HG02981 (cell line): Measurements from ENCODE around the gene PCTP.

Source experiments
- ATAC-seq: cut with Tn5 transposase; IDR thresholded peaks from one replicate; pipeline ENCODE4 v1.9.1; 2021; ENCODE audit warnings: mild to moderate bottlenecking, moderate library complexity; ENCODE audit not compliant: unreplicated experiment

Gene PCTP

DNA sequence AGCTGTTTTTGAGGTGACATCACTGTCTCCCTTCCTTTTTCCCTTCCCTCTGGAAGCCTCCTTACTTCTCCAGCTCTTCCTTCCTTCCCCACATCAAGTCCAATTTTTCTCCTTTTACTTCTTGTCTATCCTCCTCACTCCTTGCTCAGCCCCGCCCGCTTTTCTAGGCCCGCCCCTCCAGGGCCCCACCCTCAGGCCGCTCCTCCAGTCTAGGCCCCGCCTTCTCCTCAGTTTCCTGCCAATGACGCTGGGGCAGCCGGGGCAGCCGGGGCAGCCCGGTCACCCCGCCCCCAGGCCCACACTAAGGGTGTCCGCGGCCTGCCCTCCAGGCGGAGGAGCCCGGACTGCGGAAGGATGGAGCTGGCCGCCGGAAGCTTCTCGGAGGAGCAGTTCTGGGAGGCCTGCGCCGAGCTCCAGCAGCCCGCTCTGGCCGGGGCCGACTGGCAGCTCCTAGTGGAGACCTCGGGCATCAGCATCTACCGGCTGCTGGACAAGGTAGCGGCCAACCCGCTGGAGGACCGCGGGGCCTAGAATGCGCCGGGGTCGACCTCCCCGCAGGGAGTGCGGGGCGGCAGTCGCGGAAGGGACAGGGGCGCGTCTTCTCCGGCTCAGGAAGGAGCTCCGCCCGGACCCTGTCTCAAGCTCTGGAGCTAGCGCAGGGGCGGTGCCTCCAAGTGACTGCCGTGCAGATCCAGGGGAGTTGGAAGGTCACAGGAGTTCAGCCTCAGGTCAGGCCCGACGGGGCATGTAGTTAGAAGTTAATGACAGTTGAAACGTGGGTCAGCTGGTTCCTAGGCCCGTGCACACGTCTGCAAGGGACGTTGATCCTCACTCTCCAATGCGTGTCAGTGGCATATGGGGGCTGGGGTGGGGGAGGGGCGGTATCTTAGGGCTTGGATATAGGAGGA, at the start of gene PCTP:
PCTP (plus strand) TSS at position 302 of the 908 bp plus-strand sequence; CDS start at position 355, 53 bp downstream.
- ATAC-seq = peak; percentile 98

DNA sequence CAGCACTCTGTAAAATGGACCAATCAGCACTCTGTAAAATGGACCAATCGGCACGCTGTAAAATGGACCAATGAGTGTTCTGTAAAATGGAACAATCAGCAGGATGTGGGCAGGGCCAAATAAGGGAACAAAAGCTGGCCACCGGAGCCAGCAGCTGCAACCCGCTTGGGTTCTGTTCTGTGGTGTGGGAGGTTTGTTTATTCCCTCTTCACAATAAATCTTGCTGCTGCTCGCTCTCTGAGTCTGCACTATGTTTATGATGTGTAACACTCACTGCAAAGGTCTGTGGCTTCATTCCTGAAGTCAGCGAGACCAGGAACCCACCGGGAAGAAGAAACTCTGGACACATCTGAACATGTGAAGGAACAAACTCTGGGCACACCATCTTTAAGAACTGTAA, 48.7 kb upstream of the PCTP start:
- no peak for ATAC-seq

DNA sequence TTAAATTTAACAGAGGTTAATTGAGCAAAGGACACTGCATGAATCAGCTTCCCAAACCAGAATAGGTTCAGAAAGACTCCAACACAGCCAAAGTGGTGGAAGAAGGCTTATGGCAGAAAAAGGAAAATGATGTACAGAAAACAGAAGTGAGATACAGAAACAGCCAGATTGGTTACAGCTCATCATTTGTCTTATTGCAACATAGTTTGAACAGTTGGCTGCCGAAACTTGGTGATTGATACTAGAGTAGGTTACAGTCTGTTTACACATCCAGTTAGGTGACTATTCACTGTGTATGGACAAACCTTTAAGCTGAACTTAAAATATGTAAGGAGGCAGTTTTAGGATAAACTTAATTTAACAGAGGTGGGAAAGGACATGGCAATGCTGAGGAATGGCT, 46.5 kb upstream of the PCTP start:
- no peak for ATAC-seq

DNA sequence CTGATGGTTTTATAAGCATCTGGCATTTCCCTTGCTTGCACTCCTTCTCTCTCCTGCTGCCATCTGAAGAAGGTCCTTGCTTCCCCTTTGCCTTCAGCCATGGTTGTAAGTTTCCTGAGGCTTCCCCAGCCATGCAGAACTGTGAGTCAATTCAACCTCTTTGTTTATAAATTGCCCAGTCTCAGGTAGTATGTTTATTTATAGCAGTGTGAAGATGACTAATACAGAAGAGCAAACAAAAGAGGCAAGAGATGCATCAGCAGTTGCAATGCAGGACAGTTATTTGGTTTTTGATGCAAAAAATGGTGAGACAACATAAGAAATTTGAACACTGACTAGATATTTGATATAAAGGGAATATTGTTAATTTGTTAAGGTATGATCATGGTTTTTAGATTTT, 45.0 kb upstream of the PCTP start:
- ATAC-seq = peak; percentile 50

DNA sequence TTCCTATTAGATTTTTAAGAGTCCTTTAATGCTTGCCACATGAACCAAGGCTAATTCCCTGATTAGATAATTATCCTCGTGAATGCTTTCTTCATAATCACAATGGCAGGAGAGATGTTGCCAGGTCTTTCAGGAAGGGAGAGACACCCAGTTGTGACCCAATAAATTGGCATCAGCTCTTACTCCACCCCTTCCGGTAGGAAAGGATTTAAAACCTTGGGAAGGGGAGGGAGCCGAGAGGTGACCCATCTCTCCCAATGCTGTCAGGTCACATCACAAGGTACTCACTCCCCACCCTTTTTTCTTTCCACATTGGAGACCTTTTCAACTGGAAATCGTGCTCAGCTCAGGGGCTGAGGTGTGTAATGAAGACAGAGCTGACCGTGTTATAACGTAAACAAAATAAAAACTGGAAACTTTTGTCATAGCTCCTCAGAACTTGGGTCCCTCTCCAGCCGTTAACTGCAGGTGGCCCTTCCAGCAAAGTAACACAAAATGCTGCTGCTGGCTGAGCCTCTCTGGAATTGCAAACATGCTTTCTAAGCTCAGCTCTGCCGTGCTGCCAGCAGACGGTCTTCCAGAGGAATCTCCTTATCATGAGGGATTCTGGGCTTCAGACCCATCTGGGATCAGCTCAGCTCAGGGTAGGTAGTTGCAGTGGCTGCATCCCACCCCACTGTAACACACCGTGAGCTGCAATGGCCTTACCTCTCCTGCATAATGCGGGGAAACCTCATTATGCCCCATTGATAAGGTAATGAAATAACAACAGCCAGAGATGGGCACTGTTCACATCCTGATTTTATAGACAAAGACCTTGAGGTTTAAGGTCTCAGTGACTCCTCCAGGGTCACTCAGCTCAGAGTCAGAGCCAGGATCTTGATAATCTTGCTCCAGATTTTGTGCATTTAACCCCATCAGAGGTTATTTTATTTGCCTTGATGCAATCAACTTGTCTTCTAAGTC, 43.8 kb upstream of the PCTP start:
- ATAC-seq = no peak

DNA sequence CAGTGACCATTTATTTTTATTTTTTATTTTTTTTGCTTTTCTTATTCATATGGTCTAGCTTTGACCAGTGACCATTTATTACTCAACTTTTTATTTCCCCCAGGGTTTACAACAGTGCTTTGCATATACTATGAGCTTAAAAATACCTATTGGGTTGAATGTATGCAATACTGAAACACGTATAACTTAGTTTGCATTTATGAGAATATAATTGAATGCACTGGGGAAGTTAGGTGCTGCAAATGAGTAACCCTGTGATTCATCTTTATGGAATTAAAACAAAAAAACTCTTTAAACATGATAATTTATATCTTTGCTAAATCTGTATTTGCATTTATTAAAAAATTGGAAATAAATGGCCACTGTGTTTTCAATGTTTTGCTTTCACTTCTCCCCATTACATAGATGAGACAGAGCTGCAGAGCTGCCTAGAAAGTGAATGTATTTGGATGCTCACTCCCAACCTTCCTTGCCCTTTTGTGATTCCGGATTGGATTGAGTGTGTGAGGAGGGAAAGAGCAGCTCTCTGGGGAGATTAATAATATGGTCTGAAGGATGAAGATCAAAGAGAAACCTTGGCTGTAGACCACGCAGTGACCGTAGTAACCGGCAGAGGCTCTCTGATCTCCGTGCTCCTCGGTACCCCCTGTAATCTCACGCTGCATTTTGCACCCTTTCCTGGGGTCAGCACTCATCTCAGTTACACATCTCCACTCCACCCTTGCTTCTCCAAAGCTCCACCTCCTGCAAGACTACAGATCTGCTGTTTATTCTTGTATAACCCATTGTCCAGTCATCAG, 42.5 kb upstream of the PCTP start:
- ATAC-seq = no peak

DNA sequence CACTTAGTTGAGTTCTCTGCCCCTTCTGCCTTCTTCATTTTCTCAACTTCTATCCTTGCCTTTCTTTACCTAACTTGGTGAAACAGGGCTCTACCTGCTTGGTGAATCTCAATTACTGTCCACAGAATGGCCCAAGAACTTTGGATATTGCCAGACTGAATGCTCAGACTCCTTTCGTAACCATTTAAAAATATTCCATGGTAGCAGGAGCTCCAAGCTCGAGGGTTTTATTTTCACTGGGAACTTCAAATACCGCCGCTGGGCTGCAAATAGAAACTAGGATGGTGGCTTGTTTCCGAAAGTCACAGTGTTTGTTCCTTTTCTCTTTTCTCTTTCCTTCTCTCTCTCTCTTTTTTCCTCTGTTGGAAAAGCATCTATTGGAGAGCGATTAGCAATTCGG, 41.4 kb upstream of the PCTP start:
- no peak for ATAC-seq

DNA sequence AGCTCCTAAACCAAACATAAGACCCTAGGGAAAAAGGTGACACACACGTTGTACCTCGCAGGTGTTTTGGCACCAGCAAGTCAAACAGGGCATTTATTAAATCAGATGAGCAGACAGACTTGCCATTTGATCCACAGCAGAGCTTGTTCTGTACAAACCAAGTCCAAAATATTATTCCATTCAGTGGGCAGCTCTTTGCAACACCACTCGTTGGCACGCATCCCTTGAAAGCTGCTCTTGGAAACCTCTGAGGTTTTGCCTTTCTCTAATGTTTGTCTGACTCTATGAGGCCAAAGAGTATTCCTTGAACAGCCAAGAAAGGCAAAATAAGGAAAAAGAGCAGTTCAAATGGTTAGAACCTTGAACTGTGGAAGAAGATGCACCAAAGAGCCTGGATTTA, 40.9 kb upstream of the PCTP start:
- no peak for ATAC-seq

DNA sequence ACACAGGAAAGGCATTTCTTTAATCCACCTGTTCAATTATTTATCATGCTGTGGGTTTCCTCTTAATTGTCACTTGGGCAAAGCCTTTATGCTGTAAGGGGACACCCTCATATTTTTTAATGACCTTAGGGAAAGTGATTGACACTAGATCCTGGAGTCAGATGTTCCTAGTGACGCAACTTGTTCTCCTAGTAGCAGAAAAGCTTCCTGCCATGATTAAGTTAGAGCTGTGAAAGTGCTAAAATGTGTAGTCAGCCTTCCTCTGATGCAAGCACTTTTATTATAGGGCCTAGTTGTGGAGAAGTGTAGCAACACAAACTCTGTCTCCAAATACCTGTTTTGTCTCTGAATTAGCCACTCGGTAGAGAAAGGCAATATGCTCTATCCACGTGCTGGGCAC, 40.4 kb upstream of the PCTP start:
- ATAC-seq = no peak

DNA sequence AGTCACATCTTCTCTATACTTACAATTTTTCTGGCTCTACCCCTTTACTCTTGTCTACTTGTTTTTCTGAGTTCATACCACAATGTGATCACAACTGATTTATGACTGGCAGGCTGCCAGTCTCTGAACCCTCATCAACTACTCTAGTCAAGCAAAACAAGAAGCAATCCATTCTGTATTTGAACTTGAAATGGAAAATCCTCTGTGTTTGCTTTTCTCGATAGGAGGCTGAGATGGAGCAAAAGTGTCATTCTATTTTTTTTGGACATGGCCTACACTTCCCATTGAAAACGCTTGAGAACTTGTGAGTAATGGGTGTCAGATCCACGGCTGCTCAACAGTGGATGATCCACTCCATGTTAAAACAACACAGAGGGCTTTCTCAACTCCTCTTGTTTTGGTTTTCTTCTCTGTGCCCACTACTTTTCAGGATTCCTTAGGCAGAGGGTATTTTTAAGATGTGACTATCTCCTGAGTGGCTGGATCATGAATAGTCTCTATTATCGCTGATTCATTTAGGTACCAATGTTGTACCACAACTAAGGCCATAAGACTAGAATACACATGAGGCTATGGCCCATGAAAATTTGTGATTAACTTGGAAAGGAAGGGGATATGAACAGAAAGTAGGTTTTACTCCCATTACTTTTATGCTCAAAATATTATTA, 39.9 kb upstream of the PCTP start:
- ATAC-seq = no peak

DNA sequence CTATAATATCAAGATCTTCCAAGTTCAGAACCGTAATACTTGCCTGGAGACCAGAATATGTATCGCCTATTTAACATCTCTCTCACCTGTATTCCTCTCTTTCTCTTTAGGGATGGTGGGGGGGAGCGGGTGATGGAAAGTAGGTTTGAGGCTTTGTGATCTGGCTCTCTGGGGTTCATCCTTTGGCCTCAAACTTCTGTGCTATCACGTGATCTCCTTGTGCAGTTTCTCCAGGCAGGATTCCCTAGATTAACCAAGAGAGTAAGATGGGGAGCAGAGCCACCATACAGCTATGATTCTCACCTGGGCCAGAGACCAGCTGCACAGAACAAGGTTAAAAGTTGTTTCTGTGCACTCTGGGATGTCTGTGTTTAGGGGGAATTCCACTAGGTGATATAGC, 33.4 kb upstream of the PCTP start:
- no peak for ATAC-seq

DNA sequence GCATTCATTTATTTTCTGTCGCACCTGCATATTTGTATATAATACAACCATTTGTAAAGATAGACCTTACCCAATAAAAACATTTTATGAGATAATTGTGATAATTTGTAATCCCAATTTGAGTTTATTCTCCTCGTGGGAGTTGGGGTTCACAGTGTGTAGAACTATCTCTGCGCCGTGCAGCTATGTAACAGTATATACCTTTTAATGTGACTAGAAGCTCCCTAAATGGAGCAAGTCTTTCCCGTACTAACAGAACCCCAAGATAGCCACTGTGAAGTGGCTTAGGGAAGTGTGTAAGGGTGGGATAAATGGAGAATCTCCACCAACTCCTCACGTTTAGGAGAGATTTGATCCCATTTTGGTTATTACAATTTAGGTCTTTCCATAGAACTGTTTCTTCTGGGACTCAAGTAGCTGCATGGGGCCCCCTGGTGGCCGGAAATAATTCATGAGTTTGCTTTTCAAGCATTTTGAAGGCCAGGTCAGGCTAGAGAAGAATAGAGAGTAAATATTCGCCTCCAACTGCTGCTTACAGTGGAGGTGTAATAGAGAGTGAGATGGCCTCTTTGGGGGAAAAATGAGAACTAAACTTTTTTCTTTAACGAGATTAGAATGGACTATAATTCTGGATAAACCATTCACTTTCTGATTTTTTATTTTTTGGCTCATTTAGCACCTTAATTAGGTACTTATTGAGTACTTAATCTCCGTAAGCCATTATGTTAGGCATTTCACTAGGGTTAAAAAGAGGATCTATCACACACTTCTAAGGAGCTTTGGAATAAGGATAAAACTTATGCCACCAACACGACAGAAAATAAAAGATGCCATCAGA, 32.7 kb upstream of the PCTP start:
- peak; percentile 67 for ATAC-seq

DNA sequence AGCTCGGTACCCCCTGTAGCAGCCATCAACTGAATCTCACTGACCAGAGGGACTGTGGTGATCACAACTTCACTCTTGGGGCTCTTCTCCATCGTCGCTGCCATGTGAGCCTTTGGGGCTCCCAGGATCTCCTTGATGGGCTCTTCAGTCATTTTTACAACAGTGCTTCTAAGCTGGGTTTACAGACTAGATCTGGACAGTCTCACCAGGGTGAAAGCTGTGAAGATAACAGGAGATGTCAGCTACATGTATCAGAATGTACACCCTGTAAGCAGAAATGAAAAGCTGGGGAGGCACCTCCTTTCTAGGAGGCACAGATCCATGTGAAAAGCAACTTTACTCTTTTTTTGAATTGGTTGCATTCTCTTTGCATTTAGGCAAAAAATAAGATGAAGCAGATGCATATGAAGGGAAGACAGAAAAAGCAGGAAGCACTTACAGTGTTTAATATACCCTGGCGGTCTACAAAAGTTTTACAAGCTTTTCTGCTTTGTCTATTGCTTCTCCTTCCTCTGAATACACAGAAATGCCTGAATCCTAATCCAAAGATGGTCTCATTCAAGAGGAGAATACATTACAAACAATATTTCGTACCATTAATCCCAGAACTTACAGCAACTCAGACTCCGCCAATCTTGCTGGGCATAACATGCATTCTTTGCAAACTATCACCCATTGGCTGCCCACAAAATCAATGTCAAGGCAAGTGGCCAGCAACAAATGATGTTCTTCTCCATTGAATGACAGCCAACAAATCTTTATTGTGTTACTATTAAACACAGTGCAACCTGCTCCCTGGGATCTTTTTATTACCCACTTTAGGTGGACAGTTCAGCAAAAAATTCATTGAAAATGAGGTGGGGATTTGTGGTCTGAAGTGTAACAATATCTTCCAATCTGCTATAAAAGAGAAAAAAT, 29.7 kb upstream of the PCTP start:
- ATAC-seq = no peak

DNA sequence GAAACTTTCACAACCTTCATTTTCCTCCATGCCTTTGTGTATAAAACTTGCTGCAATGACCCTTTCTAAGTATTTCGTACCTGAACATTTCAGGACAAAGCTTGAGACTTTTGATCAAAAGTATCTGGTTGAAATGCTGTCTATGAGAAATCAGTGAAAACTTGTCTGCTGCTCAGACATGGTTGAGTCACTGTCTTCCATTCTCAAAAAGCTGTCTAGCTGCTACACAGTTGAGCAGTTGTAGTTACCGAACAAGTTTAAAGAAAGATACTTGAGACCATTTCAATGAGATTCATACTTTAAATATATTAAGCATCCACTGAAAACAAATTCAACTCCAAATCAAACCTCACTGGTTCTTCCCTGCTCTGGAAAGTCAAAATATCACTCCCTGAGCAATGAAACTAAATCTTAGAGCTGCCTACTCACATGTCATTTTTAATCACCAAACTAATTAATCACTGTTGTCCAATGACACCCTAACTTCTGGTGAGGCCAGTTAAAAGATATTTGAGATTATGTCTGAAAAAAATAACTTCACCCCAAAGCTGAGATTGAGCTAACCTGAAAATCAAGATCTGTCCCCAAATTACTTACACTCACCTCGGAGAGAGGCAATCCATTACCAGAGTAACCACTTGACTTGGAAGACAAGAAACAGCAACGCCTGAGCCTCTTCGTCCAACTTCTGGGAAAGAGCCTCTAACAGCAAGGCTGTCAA, 28.7 kb upstream of the PCTP start:
- ATAC-seq = no peak

DNA sequence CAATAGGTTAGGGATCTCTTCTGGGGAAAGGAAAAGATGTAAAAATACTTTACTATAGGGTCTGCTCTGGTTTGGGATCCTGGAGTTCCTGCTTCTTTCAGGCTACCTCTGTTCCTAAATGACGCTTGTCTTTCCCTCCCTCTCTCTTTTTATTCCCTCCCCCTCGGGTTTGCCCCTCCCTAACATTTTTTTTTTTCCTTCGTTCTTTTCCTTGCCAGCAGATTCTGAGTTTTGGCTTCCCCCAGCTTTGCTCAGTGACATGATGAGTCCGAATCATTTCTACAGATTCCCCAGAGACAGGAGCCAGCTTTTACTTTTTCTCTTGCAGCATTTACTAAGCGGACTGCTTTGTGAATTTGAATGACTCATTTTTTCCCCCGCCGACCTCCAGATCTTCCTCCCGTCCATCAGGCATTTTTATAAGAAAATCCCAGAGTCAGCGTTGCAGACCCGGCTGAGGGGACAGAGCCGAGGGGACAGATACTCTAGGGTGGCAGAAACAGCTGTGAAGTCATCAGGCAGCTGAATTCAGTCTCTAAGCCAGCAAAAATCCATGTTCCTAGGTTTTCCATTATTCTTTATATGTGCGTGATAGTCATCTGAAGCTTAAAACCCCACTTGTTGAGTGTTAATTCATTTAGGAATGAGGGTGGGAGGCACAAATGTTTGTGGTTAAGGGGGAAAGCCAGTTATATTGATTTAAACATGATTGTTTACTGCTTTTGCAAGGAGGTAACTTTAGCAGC, 27.9 kb upstream of the PCTP start, which contains the start of gene TMEM100:
TMEM100 (minus strand) TSS at position 123 of the 746 bp plus-strand sequence. CDS start 1,794 bp downstream, outside the sequence.
- no peak for ATAC-seq

DNA sequence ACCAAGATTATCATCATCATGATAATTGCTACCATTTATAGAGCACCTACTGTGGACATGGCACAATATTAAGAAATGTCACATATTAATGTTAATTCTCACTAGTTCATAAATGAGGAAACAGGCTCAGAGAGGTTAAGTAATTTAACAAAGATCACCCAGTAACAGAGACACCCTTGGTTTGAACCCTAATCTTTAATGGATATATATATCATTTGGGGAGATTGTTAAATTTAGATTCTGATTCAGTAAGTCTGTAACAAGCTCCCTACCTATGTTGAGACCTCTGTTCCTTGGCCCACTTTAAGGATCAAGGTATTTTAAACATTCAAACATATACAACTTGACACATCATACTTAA, 27.4 kb upstream of the PCTP start:
- ATAC-seq = no peak

DNA sequence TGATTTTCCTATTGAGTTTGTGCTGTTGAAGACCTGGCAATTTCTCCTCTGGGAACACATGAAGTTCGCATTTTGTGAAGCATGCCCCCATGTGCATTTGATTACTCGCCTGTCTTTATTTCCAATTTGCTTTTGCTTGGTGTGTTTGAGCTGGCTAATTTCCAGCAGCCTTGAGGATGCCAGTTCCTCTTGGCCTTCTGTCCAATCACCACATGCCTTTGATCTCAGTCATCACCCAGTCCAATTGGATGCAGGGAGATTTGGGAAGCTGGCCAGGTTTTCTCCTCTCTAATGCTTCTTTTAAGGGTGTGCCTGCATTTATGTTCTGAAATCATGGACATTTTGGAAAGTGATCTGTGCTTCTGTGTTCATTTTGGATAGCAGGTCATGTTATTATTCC, 24.4 kb upstream of the PCTP start:
- no peak for ATAC-seq
